HG03439 (cell line): Measurements from ENCODE around the gene CAMK2A.
"Not testable (repeated sequence)": the region's sequence is repeated elsewhere in the genome, so short reads cannot be mapped to it uniquely, and the experiment has no call there.

Experiments
- ATAC-seq: cut with Tn5 transposase; IDR thresholded peaks from one replicate; pipeline ENCODE4 v1.9.1; 2021; ENCODE audit warnings: mild to moderate bottlenecking, moderate library complexity; ENCODE audit not compliant: unreplicated experiment

Gene CAMK2A

DNA sequence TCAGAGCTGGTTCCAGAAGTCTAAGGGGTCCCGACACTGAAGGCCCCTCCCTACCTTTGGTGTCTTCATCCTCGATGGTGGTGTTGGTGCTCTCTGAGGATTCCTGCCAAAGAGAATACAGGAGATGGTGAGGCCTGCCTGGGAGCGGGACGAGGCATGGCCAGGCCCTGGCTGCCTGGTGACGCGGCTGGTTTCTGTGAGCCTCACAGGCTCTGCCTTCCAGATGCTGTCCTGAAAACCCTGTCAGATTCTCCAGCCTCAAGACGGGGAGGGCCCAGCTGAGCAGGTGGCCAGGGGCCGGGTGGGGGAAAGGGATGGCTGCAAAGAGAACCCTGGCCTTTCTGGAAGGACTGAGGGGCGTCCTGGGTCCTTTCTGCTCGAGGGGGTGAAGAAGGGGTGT lies 50.9 kb downstream of the CAMK2A start:
- ATAC-seq = no peak

- ATAC-seq = no peak
Observed at GRCh38 chr5:150236981-150237754, 52.4 kb downstream of the CAMK2A start.

GRCh38 chr5:150236313-150236712 lies 53.3 kb downstream of the CAMK2A start:
- ATAC-seq = no peak

DNA sequence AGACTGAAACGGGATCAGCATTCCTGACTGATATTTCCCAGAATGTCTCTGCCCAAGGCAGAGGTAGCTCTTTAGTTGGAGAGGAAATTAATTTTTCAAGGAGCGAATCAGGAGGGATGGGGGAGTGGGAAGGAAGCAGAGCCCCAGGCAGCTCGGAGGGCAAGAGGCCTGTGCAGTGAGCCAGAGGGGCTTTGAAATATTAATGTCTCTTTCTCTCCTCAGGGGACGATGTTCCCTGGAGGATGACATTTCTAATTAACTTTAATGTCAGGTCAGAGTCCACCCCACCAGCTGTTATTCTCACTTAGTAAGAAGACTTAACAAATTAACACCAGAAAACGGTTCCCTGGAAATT lies 54.1 kb downstream of the CAMK2A start:
- ATAC-seq = no peak

DNA sequence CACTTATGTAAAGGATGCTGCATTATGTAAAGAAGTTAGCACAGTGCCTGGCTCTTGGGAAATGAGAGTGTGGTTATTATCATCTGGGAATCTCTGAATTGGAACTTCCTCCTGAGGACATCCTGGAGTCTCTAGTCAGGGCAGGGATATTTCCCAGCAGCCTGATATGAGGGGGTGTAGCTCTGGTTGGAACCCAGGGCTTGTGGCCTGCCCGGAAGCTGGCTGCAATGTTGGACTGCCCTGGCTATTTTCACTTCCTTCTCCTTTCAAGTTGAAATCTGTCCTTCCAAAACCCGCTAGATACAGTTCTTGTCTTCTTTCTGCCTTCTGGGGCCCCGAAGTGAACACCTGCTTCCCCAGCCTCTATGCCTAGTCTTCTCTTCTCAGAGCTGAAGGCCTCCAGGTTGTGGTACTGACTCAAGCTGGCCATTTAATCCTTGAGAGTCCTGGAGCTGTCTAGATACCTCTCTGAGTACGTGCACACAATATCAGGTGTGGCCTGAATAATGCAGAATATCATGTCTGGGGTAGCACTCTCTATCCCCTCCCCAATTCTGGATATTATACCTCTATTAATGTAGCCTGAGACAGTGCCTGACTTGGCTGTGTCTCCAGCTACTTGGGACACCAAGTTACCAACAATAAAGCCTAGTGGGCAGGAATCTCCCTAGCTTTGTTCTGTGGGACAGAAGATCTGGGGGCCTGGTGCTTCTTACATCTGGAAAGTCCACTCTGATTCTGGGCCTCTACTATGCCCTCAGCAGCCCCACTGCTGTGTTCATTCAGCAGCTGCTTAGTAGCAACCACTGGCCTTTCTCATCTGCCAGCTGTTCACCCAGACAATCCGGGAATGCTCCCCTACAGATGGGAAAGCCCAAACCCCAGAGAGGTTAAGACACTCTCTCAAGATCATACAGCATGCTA lies 54.7 kb downstream of the CAMK2A start:
- ATAC-seq = no peak

- ATAC-seq = not testable (repeated sequence)
Observed at GRCh38 chr5:150233706-150234105, 55.9 kb downstream of the CAMK2A start.

DNA sequence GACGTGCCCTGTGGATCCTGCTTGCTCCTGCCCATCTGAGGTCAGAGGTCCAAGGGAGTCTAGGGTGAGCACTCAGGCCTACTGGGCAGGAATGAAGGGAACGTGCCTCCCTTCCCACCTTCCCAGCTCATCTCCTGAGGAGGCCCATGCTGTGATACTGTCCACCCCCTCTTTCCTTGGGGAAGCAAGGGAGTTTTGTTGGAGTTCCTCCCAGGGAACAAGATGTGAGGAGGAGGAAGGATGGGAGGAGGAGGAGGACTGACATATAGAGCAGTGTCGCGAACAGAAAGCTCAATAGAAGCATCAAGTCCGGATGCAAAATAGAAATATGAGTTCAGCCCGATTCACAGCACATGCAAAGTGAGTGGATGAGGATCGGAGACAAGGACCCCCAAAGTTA lies 58.7 kb downstream of the CAMK2A start:
- no peak for ATAC-seq

DNA sequence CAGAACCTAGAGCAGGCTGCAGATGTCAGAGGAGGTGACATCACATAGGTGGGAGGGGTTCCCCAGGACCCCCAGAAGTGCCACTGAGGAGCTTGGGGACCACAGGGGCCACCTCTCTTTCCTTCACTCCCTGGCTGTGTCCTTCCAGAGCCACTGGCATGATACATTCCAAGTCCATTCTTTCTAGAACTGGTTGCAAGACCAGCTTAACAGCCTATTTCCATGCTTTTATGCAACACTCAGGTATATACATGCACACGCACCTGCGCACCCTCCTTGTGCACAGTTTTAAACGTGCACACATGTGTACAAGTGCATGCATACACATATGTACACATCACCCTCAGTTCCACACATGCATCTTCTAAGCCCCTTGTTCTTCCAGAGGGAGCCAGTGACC lies 60.0 kb downstream of the CAMK2A start:
- no peak for ATAC-seq

DNA sequence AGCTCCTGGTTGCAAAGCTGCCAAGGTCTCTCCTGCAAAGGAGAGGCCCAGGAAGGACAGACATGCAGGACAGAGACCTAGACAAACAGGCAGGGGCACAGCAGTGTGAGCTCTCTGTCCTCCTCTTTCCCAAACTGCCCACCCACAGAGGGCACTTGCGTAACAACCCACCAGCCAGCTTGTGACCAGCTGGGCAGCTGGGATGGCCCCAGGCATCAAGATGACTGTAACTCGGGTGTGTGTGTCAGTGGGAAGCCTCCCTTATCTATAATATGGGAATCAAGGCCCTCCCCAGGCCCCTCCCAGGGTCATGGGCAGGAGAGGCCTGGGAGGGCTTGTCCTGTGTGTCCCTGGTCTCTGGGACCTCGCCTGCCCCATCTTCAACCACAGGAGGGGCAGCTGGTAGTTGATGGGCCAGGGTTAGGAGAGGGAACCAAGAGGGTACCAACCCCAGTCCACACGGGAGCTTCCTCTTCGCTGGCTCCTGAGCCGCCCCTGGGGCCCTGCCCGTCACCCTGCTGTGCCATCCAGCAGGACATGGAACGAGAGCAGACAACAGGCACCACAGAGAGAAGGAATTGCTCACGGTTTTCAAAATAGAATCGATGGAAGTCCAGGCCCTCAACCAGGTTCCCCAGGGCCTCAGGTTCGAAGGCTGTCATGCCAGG lies 61.8 kb downstream of the CAMK2A start:
- no peak for ATAC-seq

GRCh38 chr5:150227036-150227435 lies 62.5 kb downstream of the CAMK2A start:
- ATAC-seq = no peak

DNA sequence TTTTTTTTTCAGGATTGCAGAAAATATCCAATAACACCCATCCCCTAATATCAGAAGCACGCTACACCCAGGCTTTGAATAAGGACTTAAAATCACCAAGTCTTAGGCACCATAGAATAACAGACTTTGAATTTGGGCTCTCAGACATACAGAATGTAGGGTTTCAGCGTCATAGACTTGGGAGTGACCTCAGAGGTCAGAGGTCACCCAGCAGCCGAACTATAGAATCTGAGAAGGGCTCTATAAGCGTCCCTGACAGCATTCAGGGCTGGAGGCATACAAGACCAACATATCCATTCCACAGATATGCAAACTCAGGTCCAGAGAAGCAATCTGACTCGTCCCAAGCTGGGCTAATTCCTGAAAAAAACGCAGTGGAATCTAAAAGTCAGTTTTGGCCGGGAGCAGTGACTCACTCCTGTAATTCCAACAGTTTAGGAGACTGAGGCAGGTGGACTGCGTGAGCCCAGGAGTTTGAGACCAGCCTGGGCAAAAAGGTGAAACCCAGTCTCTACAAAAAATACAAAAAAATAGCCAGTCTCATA lies 65.0 kb downstream of the CAMK2A start:
- ATAC-seq = no peak

DNA sequence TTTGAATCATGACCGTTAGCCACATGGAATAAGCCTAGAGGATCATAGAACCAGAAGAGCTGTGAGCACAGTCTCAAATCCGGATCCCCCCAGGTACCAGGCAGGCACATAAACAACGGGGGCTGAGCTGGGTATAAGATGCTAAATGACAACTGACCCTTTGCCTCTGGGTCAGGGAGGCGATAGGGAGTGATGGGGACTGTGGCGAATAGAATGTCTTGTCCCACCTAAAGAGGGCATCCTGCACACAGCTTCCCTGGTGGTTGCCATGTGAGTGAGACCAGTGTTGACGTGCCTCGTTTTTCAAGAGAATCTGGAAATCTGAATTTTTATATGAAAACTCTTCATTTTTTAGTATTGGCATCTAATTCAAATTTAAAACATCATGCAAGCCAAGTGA lies 66.1 kb downstream of the CAMK2A start:
- ATAC-seq = no peak

DNA sequence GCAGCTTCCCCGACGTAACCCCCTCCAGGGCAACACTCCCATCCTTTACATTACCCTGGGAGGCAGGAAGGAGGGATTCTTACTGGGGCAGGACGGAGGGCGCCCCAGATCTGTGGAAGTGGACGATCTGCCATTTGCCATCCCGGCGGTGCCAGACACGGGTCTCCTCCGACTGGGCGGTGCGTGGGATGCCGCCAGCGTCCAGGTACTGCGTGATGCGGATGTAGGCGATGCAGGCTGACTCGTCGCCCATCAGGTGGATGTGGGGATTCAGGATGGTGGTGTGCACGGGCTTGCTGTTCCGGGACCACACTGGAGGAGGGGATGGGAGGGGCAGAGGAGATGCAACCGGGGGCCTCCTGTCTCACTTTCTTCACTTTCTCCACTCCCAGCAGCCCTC lies 66.7 kb downstream of the CAMK2A start:
- no peak for ATAC-seq

DNA sequence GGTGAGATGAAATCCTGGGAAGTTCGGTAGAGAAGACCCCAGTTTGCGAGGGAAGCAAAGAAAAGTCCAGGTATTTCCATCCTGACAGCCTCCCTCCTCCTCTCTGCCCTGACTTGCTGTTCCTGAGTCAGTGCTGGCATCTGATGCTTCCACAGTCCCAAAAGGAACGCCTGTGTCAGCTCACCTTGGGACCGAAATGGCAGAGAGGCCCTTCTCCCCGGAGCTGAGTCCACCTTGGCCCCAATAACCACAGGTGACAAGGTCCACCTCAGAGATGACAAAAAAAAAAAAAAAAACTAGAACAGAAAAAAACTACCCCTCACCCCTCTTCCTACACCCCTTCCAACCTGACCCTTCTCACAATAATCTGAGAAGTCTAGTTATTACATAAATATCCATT lies 68.1 kb downstream of the CAMK2A start:
- ATAC-seq = no peak

DNA sequence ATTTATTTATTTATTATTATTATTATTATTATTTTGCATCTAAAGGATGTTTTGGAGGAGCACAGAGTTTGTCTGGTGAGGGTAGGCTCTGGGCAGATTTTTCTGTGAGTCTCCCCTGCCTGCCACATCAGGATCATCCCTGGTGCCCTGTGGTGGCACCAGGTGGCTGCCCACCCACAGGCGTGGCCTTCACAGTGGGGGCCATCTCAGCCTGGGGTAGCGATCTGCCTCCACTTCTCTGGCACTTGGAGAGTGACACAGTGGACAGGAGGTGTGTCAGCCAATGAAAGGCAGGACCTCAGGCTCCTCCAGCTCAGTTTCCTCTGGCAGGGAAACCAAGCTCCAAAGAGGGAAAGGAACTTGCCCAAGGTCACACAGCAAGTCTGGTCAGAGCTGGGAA lies 69.7 kb downstream of the CAMK2A start:
- no peak for ATAC-seq

GRCh38 chr5:150219142-150219541 lies 70.4 kb downstream of the CAMK2A start:
- ATAC-seq = no peak

GRCh38 chr5:150218693-150219035 lies 70.9 kb downstream of the CAMK2A start:
- ATAC-seq = no peak

- ATAC-seq = peak; percentile 82
Observed at GRCh38 chr5:150217873-150218692, 71.5 kb downstream of the CAMK2A start.

DNA sequence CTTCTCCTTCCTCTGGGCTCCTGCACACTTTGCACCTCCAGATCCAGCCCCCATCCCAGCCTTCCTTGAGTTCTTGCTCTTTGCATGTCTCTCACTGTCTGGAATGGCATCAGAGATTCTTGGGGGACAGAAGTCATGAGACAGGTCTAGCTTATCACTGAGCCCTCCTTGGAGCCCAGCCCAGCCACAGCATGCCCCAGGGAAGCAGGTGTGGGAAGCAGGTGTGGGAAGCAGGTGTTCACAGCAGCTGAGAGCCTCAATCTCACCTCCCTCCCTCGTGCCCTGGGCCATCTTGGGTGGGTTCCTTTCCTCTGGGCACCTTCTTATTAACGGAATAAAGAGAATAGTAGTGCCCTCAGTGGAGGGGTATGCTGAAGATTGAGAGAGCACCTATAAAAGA lies 72.5 kb downstream of the CAMK2A start:
- ATAC-seq = no peak
